Mucosa of rectum (tissue), 2 donors: ENCODE measurements around the gene ATRIP.

ENCODE experiments used
- H3K27ac ChIP-seq, 2 donors: one replicate each; pipeline ENCODE4 v1.7.0; 2013; ENCODE audit warnings: inconsistent platforms in 2 of 2, low read depth in 2 of 2, low read length in 2 of 2
- H3K27me3 ChIP-seq, 2 donors: one replicate each; pipeline ENCODE4 v1.7.0; 2013; ENCODE audit warnings: low read length in 2 of 2; ENCODE audit not compliant: control insufficient read depth in 2 of 2, insufficient read depth in 2 of 2
- H3K36me3 ChIP-seq, 2 donors: one replicate each; pipeline ENCODE4 v1.7.0; 2013; ENCODE audit warnings: low read length in 2 of 2; ENCODE audit not compliant: control insufficient read depth in 2 of 2, insufficient read depth in 2 of 2
- H3K4me1 ChIP-seq, 2 donors: one replicate each; pipeline ENCODE4 v1.7.0; 2013; ENCODE audit warnings: low read length in 2 of 2, mild to moderate bottlenecking in 1 of 2; ENCODE audit not compliant: control insufficient read depth in 2 of 2, insufficient read depth in 2 of 2
- H3K4me3 ChIP-seq, 2 donors: one replicate each; pipeline ENCODE4 v1.7.0; 2013; ENCODE audit warnings: low read length in 2 of 2
- H3K9ac ChIP-seq, 2 donors: one replicate each; pipeline ENCODE4 v1.7.0; 2013; ENCODE audit warnings: low read length in 2 of 2, low read depth in 1 of 2, mild to moderate bottlenecking in 1 of 2
- H3K9me3 ChIP-seq, 2 donors: one replicate each; pipeline ENCODE4 v1.7.0; 2013; ENCODE audit warnings: low read length in 2 of 2; ENCODE audit not compliant: control insufficient read depth in 2 of 2
- donor health status: healthy.
- donor health status: Normal muscosa, but diverticular disease.

ATRIP gene

DNA sequence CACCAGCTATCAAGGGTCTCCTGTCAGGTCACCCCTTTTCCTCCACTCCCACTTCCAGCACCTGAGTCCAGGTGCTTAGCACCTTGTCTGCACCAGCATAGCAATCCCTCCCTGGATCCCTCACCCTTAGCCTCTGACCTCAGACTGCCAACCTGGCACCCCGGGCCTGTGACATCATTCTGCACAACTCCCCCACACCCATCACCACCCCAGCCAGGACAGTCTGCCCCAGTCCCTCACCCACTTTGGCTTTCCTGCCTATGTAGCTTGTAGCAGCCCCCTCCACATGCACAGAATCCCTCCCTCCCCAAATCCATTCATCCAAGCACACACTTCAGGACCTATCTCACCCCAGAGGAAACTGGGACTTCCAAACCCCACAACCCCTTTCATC is 15.8 kb upstream of the ATRIP start:
- peaks cover 66 to 70% of the 10 kb centered on the region in 2 donors for H3K4me1 ChIP-seq
- H3K27me3 ChIP-seq = no peaks in the 10 kb centered on the region
- no peak overlapping the region for H3K4me3 ChIP-seq
- H3K27ac ChIP-seq = peak overlapping the region; percentile 87 to 88
- H3K9ac ChIP-seq = peak overlapping the region in 1 of 2 donors; percentile 86
- H3K36me3 ChIP-seq = peaks cover 0 to 4% of the 10 kb centered on the region in 2 donors
- no peaks in the 10 kb centered on the region for H3K9me3 ChIP-seq

DNA sequence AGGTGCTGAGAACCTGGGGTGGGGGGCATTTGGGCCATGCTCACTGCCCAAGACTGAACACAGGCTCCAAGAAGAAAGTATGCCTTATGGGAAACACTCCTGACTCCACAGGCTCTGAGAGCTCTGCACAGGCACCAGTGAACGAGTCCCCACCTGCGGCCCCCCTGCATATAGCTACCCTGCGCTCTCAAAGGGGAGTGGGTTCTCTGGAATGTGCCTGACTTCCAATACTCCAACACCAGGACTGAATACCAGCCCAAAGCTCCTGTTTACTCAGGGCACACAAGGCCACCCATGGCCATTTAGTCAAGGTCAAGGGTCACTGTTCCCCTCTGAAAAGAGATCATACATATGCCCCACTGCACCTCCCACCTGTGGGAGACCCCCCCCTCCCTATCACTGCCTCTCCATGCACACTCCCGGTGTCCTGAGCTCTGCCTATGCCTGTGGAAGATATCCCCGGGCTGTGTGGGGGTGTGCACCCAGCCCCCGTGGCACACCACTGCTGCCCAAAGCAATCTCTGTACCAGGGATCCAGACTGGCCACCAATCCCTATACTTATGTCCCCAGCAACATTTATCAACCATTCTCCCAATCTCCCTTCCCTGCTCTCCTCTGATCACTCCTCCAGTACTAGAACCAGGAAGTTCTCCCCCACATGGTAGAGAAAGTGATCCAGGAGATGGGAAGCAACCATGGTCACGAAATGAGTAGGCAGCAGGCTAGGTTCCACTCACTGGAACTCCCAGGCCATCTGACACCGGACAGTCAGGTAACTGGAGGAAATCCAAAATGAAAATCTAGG is 15.1 kb upstream of the ATRIP start:
- Histone ChIP-seq H3K27me3 (no peaks in the 10 kb centered on the region), H3K4me1 (peaks cover 61 to 63% of the 10 kb centered on the region in 2 donors), H3K36me3 (peaks cover 0 to 4% of the 10 kb centered on the region in 2 donors), H3K9me3 (no peaks in the 10 kb centered on the region), H3K27ac (no peak overlapping the region), H3K4me3 (no peak overlapping the region), H3K9ac (peak overlapping the region in 1 of 2 donors; percentile 86)

DNA sequence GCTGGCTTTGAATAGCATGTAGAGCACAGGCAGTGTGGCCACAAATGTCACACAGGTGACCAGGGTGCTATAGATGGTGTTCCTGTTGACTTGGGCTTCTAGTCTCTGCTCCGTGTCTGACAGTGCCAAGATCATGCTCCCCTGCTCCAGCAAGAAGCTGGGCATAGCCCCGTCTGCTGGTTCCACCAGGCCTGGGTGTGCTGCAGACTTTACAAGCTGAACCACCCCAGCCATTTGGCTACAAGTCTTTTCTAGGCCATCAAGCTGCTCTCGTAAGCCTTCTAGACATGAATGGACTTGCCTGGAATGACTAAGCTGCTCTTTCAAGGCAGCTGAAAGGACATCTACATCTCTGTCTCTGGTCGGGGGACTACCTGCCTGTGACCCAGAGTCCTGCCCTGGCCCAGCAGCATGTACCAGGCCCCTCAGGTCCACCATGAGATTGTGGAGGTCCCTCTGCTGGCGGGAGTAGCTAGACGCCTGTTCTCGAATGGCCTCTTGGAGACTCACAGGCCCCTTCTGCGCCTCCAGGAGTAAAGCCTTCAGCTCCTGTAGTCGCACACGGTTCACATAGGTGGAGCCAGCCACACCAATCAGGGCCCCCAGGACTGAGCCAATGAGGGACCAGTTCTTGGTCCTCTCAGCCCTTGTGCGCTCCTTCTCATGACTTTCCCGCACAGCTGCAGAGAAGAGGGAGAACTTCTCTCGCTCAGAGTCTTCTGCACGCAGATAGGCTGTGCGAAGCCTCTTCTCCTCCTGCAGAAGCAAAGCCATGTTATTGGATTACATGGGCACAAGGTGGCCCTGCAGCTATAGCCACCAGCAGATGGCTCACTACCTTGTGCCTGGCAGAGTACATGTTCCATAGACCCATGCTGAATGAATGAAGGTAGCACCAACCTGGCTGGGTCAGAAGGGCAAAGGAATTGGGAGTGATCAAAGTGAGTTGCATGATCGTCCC is 13.8 kb upstream of the ATRIP start:
- Histone ChIP-seq H3K36me3 (peaks cover 0 to 4% of the 10 kb centered on the region in 2 donors), H3K4me1 (peaks cover 49 to 51% of the 10 kb centered on the region in 2 donors), H3K9me3 (no peaks in the 10 kb centered on the region), H3K27me3 (no peaks in the 10 kb centered on the region), H3K27ac (peak overlapping the region; percentile 82 to 84), H3K4me3 (peak overlapping the region; percentile 39 to 46), H3K9ac (peak overlapping the region in 1 of 2 donors; percentile 29)

DNA sequence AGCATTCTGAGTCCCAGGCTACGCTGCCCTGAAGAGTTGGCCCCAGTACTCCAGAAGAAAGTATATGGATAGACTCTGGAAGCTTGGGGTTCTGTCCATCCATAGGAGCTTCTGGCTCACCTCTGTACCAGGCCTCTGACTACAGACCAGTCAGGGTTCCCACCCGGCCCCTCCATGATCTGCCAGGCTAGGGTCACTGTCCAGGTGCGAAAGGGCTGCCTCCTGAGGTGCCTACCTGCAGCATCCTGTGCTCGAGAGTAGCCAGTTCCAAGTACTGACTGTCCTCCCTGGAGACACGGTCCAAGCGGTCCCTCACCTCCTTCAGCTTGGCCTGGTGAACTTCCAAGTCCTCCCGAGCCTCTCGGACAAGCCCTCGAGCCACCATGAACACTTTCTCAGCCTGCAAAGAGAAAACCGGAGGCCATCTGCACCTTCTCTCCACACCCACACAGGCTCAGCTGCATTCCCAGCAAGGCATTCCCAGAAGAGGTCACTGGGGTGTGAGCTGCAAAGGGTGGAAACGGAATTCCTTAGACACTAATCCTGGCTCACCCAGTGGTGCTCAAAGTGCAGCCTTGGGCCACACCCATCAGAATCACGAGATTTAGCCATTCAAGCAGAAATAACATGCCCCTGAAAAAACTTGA is 12.9 kb upstream of the ATRIP start:
- H3K27ac ChIP-seq = peak overlapping the region; percentile 82 to 84
- peaks cover 0 to 4% of the 10 kb centered on the region in 2 donors for H3K36me3 ChIP-seq
- H3K4me1 ChIP-seq = peaks cover 41 to 44% of the 10 kb centered on the region in 2 donors
- H3K4me3 ChIP-seq = peak overlapping the region; percentile 39 to 46
- no peaks in the 10 kb centered on the region for H3K27me3 ChIP-seq
- no peaks in the 10 kb centered on the region for H3K9me3 ChIP-seq
- peak overlapping the region; percentile 29 to 54 for H3K9ac ChIP-seq

DNA sequence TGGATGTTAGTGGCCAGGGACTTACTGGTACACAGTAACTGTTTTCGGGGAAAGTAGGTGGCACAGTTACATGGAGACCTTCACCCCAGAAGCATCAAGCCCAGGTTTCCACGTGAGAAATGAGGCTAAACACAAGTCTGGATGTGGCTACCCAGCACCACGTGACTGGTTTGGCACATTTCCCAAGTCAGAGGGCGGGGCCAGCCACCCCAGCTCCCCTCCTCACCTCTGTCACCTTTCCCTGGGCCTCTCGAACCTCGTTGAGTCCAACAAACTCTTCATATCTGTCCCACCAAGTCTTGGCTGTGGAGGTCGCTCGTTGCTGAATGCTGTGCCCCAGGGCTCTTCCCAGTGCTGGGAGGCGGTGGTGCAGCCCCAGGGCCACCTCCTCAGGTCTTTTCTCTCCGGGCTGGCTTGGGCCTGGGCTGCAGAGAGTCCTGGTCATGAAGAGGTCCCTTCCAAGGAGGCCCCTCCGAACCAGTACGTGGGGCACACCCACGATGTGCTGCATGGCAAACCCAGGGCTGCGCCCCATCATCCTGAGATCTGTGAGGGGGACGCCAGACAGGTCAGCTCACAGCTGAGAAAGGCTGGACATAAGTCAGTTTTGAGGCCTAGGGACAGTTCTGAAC is 11.8 kb upstream of the ATRIP start:
- Histone ChIP-seq H3K27ac (peak overlapping the region; percentile 82 to 84), H3K9ac (peak overlapping the region in 1 of 2 donors; percentile 34), H3K9me3 (no peaks in the 10 kb centered on the region), H3K27me3 (no peaks in the 10 kb centered on the region), H3K4me1 (peaks cover 44 to 47% of the 10 kb centered on the region in 2 donors), H3K4me3 (no peak overlapping the region), H3K36me3 (peaks cover 0 to 4% of the 10 kb centered on the region in 2 donors)

DNA sequence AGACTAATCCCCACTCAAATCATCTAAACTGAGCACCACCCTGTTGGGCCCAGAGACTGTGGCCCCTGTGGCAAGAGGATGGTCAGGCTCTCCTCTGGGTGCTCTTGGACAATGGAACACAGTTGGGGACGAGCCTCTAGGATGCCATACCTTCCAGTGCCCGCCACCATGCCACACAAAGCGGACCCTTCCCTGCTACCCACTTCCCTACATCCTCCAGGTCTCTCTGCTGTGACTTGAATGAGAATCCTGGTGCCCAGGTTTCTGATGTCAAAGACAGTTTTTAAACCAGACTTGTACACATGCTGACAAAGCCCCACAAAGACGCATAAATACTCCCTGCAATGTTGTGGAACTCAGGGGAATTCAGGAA is 11.3 kb upstream of the ATRIP start:
- H3K4me3 ChIP-seq = no peak overlapping the region
- H3K9ac ChIP-seq = peak overlapping the region in 1 of 2 donors; percentile 34
- H3K4me1 ChIP-seq = peaks cover 41 to 45% of the 10 kb centered on the region in 2 donors
- H3K27ac ChIP-seq = peak overlapping the region in 1 of 2 donors; percentile 6
- no peaks in the 10 kb centered on the region for H3K9me3 ChIP-seq
- no peaks in the 10 kb centered on the region for H3K27me3 ChIP-seq
- H3K36me3 ChIP-seq = peaks cover 0 to 4% of the 10 kb centered on the region in 2 donors

DNA sequence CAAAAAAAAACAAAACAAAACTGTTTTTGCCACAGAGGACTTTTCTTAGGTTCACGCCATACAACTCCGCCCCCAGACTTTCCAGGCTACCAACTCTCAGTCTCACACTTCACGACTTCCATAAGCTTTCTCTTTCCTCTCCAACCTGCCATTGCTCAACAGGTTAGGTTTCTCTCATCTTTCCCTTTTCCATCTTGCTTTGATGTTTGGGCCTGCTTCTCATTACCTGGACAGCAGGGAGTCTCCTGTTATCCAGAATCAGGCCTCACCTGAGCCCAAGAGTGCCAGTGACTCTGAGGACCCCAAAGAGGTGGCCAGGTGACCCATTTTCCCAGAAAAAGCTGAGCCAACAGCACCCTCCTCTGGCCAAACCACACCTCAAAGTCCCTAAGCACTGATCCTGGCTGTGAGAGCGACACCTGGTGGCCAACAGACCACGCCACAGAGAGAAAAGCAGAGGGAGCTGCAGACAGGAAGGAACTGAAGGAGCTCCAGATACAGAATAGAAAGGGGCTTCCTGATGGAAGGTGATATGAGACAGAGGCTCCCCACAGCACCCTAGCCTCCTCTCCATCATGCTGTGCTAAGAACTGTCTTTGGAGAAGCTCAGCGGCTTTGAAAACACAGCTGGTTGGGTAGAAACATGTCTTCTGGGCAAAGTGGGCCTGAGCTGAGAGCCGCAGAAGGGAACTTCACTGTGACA is 10.6 kb upstream of the ATRIP start:
- Histone ChIP-seq H3K9ac (no peak overlapping the region), H3K36me3 (peaks cover 0 to 4% of the 10 kb centered on the region in 2 donors), H3K27ac (peak overlapping the region in 1 of 2 donors; percentile 20), H3K27me3 (no peaks in the 10 kb centered on the region), H3K4me3 (no peak overlapping the region), H3K4me1 (peaks cover 34 to 38% of the 10 kb centered on the region in 2 donors), H3K9me3 (no peaks in the 10 kb centered on the region)

DNA sequence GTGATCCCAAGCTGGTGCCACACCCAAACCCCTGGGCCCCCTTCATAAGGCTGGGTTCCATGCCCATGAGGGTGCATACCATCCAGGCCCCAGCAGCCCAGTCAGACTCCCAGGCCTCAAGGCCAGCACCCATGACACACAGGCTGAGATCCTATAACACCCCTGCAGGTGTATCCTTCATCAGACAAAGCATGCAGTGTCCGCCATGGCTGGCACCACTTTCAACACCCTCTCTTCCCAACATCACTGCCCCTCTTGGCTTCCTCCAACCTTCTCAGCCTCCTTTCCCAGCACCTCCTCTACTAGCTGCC is 10.1 kb upstream of the ATRIP start:
- H3K9me3 ChIP-seq = no peaks in the 10 kb centered on the region
- H3K27ac ChIP-seq = no peak overlapping the region
- H3K4me1 ChIP-seq = peaks cover 37% of the 10 kb centered on the region in 2 donors
- H3K9ac ChIP-seq = no peak overlapping the region
- no peaks in the 10 kb centered on the region for H3K27me3 ChIP-seq
- H3K4me3 ChIP-seq = no peak overlapping the region
- H3K36me3 ChIP-seq = peaks cover 0 to 4% of the 10 kb centered on the region in 2 donors

DNA sequence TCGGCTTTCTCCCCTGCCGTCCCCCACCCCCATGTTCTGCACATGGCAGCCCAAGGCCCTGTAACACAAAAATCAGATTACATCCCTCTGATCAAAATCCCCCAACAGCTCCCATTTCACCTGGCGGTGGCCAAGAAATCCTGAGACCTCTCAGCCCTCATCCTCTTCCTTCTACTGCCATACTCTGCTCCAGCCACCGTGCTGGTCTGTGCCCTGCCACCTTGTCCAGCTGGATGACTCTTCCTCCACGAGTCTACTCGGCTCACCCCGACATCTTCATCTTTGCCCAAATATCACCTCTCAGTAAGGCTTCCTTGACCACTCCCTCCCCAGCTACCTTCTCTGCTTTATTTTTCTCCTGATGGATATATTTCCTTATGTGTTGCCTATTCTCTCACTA is 9.7 kb upstream of the ATRIP start:
- peaks cover 0 to 9% of the 10 kb centered on the region in 2 donors for H3K36me3 ChIP-seq
- peaks cover 41% of the 10 kb centered on the region in 2 donors for H3K4me1 ChIP-seq
- H3K9ac ChIP-seq = no peak overlapping the region
- H3K27ac ChIP-seq = no peak overlapping the region
- no peak overlapping the region for H3K4me3 ChIP-seq
- no peaks in the 10 kb centered on the region for H3K27me3 ChIP-seq
- H3K9me3 ChIP-seq = no peaks in the 10 kb centered on the region
